Ovary (tissue), 3 donors: ENCODE data around the gene ARHGAP12.

Experiments used
- CTCF ChIP-seq, 3 donors: fragments of 450-650 bp in 2 of 3; fragments of 200-600 bp in 1 of 3; IDR thresholded peaks; one replicate each; pipeline versions ENCODE4 v1.5.1 to v1.8.0; 2016 to 2022; ENCODE audit warnings: antibody characterized with exemption in 3 of 3, mild to moderate bottlenecking in 1 of 3
- EP300 ChIP-seq: sonication (generic); formaldehyde crosslinking; IDR thresholded peaks from one replicate; pipeline ENCODE4 v1.6.1; 2017; ENCODE audit warnings: antibody characterized with exemption
- POLR2A ChIP-seq: fragments of 450-650 bp; IDR thresholded peaks from one replicate; pipeline ENCODE4 v1.6.1; 2017; ENCODE audit warnings: antibody characterized with exemption, mild to moderate bottlenecking, moderate library complexity
- donor health status: DM: no; HTN: no; CAD: no.

- TF ChIP-seq CTCF (IDR thresholded peaks at IDR 0.05) (no peak), EP300 (no peak), POLR2A (no peak)
Measured at GRCh38 chr10:31830887-31831286, 97.7 kb downstream of the ARHGAP12 start.
